Measurements from ENCODE around the gene C19orf81. TPM values are rescaled to one million over a fixed set of nuclear protein-coding genes. Genes with fewer than 3 reads are reported as not detected.

The C19orf81 gene
- total RNA-seq, 1 experiment from 2014 or later = 22.4 TPM

DNA sequence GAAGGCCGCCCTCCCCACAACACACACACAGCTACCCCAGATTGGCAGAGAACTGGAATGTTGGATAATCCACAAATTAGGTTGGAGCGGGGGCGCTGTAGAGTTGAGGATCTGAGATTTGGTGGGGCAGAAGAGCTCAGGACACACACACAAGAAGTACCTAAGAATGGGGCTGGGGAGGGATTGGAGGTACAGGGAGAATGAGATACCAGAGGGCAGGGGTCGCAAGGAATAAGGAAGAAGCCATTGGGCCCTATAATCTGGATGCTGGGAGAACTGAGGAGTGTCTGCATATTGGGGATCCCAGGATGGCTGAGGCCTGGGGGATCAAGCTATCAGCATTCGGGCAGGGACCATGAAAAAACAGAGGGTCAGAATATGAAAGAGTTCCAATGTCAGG is 21.1 kb upstream of the C19orf81 start:
- H3K27me3 Mint-ChIP-seq (ENCODE audit: low read depth) = peaks cover 4% of the 10 kb centered on the region
- TF ChIP-seq FOXJ3 (CRISPR knock-in tag; IDR thresholded peaks at IDR 0.05; ENCODE audit: borderline replicate concordance) (no peak), NFYB (CRISPR knock-in tag; conservative IDR thresholded peaks at IDR 0.05; ENCODE audit: low read depth) (no peak), USF1 (CRISPR knock-in tag; IDR thresholded peaks at IDR 0.05) (no peak), ZNF396 (CRISPR knock-in tag; IDR thresholded peaks at IDR 0.05; ENCODE audit: borderline replicate concordance) (no peak), HMGA2 (CRISPR knock-in tag; IDR thresholded peaks at IDR 0.05) (no peak), ZNF425 (CRISPR knock-in tag; conservative IDR thresholded peaks at IDR 0.05) (no peak), GTF2I (CRISPR knock-in tag; conservative IDR thresholded peaks at IDR 0.05) (no peak), JAZF1 (CRISPR knock-in tag; IDR thresholded peaks at IDR 0.05) (no peak), FOXP4 (CRISPR knock-in tag; IDR thresholded peaks at IDR 0.05) (no peak), ZNF416 (CRISPR knock-in tag; IDR thresholded peaks at IDR 0.05) (no peak), OVOL2 (CRISPR knock-in tag; IDR thresholded peaks at IDR 0.05; ENCODE audit: borderline replicate concordance) (no peak), SMAD3 (CRISPR knock-in tag; IDR thresholded peaks at IDR 0.05; ENCODE audit: borderline replicate concordance) (no peak), NFATC4 (CRISPR knock-in tag; IDR thresholded peaks at IDR 0.05) (no peak), ZNF232 (CRISPR knock-in tag; IDR thresholded peaks at IDR 0.05) (no peak)
- TF ChIP-seq, protein P1, sequence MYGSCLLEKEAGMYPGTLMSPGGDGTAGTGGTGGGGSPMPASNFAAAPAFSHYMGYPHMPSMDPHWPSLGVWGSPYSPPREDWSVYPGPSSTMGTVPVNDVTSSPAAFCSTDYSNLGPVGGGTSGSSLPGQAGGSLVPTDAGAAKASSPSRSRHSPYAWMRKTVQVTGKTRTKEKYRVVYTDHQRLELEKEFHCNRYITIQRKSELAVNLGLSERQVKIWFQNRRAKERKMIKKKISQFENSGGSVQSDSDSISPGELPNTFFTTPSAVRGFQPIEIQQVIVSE (CRISPR knock-in tag; IDR thresholded peaks at IDR 0.05; ENCODE audit: borderline replicate concordance) = no peak
- TF ChIP-seq, protein P2, sequence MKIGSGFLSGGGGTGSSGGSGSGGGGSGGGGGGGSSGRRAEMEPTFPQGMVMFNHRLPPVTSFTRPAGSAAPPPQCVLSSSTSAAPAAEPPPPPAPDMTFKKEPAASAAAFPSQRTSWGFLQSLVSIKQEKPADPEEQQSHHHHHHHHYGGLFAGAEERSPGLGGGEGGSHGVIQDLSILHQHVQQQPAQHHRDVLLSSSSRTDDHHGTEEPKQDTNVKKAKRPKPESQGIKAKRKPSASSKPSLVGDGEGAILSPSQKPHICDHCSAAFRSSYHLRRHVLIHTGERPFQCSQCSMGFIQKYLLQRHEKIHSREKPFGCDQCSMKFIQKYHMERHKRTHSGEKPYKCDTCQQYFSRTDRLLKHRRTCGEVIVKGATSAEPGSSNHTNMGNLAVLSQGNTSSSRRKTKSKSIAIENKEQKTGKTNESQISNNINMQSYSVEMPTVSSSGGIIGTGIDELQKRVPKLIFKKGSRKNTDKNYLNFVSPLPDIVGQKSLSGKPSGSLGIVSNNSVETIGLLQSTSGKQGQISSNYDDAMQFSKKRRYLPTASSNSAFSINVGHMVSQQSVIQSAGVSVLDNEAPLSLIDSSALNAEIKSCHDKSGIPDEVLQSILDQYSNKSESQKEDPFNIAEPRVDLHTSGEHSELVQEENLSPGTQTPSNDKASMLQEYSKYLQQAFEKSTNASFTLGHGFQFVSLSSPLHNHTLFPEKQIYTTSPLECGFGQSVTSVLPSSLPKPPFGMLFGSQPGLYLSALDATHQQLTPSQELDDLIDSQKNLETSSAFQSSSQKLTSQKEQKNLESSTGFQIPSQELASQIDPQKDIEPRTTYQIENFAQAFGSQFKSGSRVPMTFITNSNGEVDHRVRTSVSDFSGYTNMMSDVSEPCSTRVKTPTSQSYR (CRISPR knock-in tag; IDR thresholded peaks at IDR 0.05) = no peak
- TF ChIP-seq, protein P3, sequence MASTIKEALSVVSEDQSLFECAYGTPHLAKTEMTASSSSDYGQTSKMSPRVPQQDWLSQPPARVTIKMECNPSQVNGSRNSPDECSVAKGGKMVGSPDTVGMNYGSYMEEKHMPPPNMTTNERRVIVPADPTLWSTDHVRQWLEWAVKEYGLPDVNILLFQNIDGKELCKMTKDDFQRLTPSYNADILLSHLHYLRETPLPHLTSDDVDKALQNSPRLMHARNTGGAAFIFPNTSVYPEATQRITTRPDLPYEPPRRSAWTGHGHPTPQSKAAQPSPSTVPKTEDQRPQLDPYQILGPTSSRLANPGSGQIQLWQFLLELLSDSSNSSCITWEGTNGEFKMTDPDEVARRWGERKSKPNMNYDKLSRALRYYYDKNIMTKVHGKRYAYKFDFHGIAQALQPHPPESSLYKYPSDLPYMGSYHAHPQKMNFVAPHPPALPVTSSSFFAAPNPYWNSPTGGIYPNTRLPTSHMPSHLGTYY (CRISPR knock-in tag; IDR thresholded peaks at IDR 0.05) = no peak
- TF ChIP-seq, protein P4, sequence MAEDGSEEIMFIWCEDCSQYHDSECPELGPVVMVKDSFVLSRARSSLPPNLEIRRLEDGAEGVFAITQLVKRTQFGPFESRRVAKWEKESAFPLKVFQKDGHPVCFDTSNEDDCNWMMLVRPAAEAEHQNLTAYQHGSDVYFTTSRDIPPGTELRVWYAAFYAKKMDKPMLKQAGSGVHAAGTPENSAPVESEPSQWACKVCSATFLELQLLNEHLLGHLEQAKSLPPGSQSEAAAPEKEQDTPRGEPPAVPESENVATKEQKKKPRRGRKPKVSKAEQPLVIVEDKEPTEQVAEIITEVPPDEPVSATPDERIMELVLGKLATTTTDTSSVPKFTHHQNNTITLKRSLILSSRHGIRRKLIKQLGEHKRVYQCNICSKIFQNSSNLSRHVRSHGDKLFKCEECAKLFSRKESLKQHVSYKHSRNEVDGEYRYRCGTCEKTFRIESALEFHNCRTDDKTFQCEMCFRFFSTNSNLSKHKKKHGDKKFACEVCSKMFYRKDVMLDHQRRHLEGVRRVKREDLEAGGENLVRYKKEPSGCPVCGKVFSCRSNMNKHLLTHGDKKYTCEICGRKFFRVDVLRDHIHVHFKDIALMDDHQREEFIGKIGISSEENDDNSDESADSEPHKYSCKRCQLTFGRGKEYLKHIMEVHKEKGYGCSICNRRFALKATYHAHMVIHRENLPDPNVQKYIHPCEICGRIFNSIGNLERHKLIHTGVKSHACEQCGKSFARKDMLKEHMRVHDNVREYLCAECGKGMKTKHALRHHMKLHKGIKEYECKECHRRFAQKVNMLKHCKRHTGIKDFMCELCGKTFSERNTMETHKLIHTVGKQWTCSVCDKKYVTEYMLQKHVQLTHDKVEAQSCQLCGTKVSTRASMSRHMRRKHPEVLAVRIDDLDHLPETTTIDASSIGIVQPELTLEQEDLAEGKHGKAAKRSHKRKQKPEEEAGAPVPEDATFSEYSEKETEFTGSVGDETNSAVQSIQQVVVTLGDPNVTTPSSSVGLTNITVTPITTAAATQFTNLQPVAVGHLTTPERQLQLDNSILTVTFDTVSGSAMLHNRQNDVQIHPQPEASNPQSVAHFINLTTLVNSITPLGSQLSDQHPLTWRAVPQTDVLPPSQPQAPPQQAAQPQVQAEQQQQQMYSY (CRISPR knock-in tag; IDR thresholded peaks at IDR 0.05) = no peak
- TF ChIP-seq, protein P5, sequence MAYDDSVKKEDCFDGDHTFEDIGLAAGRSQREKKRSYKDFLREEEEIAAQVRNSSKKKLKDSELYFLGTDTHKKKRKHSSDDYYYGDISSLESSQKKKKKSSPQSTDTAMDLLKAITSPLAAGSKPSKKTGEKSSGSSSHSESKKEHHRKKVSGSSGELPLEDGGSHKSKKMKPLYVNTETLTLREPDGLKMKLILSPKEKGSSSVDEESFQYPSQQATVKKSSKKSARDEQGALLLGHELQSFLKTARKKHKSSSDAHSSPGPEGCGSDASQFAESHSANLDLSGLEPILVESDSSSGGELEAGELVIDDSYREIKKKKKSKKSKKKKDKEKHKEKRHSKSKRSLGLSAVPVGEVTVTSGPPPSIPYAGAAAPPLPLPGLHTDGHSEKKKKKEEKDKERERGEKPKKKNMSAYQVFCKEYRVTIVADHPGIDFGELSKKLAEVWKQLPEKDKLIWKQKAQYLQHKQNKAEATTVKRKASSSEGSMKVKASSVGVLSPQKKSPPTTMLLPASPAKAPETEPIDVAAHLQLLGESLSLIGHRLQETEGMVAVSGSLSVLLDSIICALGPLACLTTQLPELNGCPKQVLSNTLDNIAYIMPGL (CRISPR knock-in tag; IDR thresholded peaks at IDR 0.05) = no peak
- TF ChIP-seq, protein P6, sequence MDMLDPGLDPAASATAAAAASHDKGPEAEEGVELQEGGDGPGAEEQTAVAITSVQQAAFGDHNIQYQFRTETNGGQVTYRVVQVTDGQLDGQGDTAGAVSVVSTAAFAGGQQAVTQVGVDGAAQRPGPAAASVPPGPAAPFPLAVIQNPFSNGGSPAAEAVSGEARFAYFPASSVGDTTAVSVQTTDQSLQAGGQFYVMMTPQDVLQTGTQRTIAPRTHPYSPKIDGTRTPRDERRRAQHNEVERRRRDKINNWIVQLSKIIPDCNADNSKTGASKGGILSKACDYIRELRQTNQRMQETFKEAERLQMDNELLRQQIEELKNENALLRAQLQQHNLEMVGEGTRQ (CRISPR knock-in tag; IDR thresholded peaks at IDR 0.05) = no peak
- H3K36me3 Mint-ChIP-seq = peaks cover 1% of the 10 kb centered on the region
- ATAC-seq (no peak; the same call in 1 of the 2 replicates), DNase-seq (ENCODE audit: low spot score) (no peak)
- H3K27ac Mint-ChIP-seq = no peak overlapping the region
- CTCF ChIA-PET = interaction anchor here (0.7 to 2.5 kb wide), 18 partner anchors 11 to 135 kb away, joined by 3 to 14 read pairs (median 4); partner anchors contain the start of genes C19orf81 and CLEC11A
- no peaks in the 10 kb centered on the region for H3K4me1 Mint-ChIP-seq
- peaks cover under 1% of the 10 kb centered on the region for H3K9me3 Mint-ChIP-seq
- no peak overlapping the region for H3K4me3 Mint-ChIP-seq
- POLR2A ChIA-PET = no interaction called here
